ENCODE measurements around the gene CEMP1.

DNA sequence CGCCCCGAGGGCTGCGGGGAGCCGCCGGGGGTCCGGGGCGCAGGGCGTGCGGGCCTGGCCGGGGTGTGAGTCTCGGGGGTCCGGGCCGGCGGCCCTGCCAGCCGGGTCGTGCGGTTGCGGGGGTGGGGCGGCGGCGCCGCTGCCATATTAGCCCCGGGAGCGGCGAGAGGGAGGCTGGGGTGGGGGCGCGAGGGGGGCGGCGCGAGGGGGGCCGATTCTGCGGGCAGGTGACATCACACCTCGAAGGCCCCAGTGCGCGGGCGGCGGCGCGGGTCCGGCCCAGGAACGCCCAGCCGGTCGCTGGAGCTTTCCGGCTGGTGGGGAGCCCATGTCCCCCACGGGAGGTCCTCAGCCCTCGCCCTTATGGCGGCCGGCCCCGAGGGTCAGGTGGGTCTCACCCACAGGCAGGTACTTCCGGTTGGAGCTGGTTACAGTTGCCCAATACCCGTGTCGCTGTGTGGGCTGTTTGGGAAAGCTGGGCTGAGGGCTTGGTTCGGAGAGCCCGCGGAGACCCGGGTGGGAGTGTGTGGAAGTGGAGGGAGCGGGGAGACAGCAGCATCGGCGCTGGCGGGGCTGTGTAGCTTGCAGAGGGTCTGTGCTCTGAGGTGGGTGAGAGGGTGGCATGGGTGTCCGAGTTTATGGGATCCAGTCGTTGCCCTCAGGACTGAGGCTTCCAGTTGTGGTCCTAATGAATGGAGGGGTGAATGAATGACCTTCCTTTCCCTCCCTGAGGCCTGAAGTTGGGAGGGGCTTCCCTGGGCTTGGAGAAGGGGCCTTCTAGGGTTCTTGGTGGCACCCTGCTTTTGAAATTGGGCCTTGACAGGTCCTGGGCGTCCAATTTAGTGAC is 16.7 kb downstream of the CEMP1 start:
- no peak for TF ChIP-seq TAF1 (IDR thresholded peaks at IDR 0.05; ENCODE audit: borderline replicate concordance, low read depth, low read length)
- TF ChIP-seq EZH2 (IDR thresholded peaks at IDR 0.05; ENCODE audit: borderline replicate concordance, control insufficient read depth, low read depth, low read length), result no peak
- TF ChIP-seq EP300 (IDR thresholded peaks at IDR 0.05; ENCODE audit: borderline replicate concordance in 1 of 2, control insufficient read depth in 1 of 2, low read depth in 2 of 2, low read length in 2 of 2), result no peak
- TF ChIP-seq CREM (IDR thresholded peaks at IDR 0.05; ENCODE audit: low read depth), result no peak
